ENCODE data around the gene NR6A1. TPM values are rescaled to one million over a fixed set of nuclear protein-coding genes. Genes with fewer than 3 reads are reported as not detected.
A peak's percentile ranks its signal among the peaks of the same experiment; 100 is the strongest.

Gene NR6A1
- total RNA-seq, 1 donor: 1.2 TPM

DNA sequence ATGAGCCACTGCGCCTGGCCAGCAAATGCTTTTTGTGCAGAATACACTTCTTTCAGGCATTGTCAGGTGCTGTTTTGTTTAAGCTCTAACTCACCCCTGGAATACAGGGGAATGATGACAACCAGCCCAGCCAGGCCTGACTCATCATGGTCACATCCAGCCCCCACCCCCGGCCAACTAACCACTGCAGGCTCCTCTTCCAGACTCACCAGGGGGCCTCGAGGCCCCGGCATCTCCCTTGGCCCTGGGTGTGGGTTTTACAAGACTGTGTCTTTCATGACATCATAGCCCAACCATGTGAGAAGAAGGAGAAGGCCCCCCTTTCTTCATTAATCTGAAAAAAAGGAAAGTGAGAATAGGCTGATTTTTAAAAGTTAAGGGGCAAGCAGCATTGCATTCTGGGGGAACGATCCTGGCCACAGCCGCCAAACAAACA, 41.3 kb upstream of the NR6A1 start:
- H3K4me3 ChIP-seq (ENCODE audit: low read depth, low read length): no peak overlapping the region
- DNase-seq (ENCODE audit: low read depth): peak; percentile 93
- TF ChIP-seq, protein P1, sequence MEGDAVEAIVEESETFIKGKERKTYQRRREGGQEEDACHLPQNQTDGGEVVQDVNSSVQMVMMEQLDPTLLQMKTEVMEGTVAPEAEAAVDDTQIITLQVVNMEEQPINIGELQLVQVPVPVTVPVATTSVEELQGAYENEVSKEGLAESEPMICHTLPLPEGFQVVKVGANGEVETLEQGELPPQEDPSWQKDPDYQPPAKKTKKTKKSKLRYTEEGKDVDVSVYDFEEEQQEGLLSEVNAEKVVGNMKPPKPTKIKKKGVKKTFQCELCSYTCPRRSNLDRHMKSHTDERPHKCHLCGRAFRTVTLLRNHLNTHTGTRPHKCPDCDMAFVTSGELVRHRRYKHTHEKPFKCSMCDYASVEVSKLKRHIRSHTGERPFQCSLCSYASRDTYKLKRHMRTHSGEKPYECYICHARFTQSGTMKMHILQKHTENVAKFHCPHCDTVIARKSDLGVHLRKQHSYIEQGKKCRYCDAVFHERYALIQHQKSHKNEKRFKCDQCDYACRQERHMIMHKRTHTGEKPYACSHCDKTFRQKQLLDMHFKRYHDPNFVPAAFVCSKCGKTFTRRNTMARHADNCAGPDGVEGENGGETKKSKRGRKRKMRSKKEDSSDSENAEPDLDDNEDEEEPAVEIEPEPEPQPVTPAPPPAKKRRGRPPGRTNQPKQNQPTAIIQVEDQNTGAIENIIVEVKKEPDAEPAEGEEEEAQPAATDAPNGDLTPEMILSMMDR (IDR thresholded peaks at IDR 0.05; ENCODE audit: insufficient read depth, low read length): peak; percentile 8

GRCh38 chr9:124810663-124811355, 39.7 kb upstream of the NR6A1 start:
- no peak overlapping the region for H3K4me3 ChIP-seq (ENCODE audit: low read depth, low read length)
- TF ChIP-seq, protein P1 (IDR thresholded peaks at IDR 0.05; ENCODE audit: insufficient read depth, low read length): no peak
- peak; percentile 78 for DNase-seq (ENCODE audit: low read depth)

GRCh38 chr9:124809741-124810500, 38.8 kb upstream of the NR6A1 start:
- no peak for DNase-seq (ENCODE audit: low read depth)
- TF ChIP-seq, protein P1 (IDR thresholded peaks at IDR 0.05; ENCODE audit: insufficient read depth, low read length): no peak
- H3K4me3 ChIP-seq (ENCODE audit: low read depth, low read length): no peak overlapping the region

DNA sequence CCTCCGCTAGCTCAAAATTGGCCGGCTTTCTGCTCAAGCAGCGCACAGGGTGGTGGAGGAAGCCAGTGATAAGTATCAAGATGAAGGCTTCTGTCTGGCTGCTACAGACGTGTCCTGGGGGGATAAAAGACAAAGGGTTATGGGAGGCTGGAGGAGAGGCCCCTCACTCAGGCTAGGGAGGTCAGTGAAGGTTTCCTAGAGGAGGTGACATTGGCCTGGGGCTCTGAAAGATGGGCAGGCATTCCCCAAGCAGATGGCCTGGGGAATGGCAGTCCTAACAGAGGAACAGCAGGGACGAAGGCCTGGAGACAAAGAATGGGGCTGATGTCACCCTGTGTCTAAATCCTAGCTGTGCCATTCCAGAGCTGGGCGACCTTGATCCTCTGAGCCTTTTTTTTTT, 38.1 kb upstream of the NR6A1 start:
- H3K4me3 ChIP-seq (ENCODE audit: low read depth, low read length): no peak overlapping the region
- no peak for DNase-seq (ENCODE audit: low read depth)
- TF ChIP-seq, protein P1 (IDR thresholded peaks at IDR 0.05; ENCODE audit: insufficient read depth, low read length): no peak

- TF ChIP-seq, protein P1 (IDR thresholded peaks at IDR 0.05; ENCODE audit: insufficient read depth, low read length): no peak
- no peak for DNase-seq (ENCODE audit: low read depth)
- no peak overlapping the region for H3K4me3 ChIP-seq (ENCODE audit: low read depth, low read length)
Observed at GRCh38 chr9:124808246-124808956, 37.3 kb upstream of the NR6A1 start.

GRCh38 chr9:124805186-124805585, 34.1 kb upstream of the NR6A1 start:
- TF ChIP-seq, protein P1 (IDR thresholded peaks at IDR 0.05; ENCODE audit: insufficient read depth, low read length): no peak
- no peak for DNase-seq (ENCODE audit: low read depth)
- H3K4me3 ChIP-seq (ENCODE audit: low read depth, low read length): no peak overlapping the region

All from fibroblast of the aortic adventitia (primary cell).